Caco-2 (cell line): ENCODE results near the gene RNF214. TPM values are rescaled to one million over a fixed set of nuclear protein-coding genes. Genes with fewer than 3 reads are reported as not detected.

Source experiments
- BruUV-seq: library from RNA; stranded (reverse); fragments of 400-500 nt; replicated peaks from 2 replicates; lab custom pipeline; 2021; lab: Mats Ljungman, UMichigan
- CTCF ChIA-PET: fragments of 300-600 bp; sonication (Branson Sonifier 250); formaldehyde crosslinking; loops from one replicate; lab custom pipeline; 2022; ENCODE audit warnings: antibody characterized with exemption; lab: Charles Lee
- POLR2A ChIA-PET: fragments of 300-600 bp; sonication (Branson Sonifier 250); formaldehyde crosslinking; loops from one replicate; lab custom pipeline; 2022; ENCODE audit warnings: antibody characterized with exemption; lab: Charles Lee
- DNase-seq, 2 experiments: peaks; one replicate each; pipeline versions ENCODE4 v3.0.0 to v3.0.0-alpha.2; 2020 to 2022
- H3K27me3 ChIP-seq: replicated peaks from 2 replicates; pipeline ENCODE4 v1.6.0; 2011; ENCODE audit warnings: low read length; ENCODE audit not compliant: control insufficient read depth, insufficient read depth
- H3K36me3 ChIP-seq: 2 replicates; pipeline ENCODE4 v1.5.1; 2011; ENCODE audit warnings: low read length; ENCODE audit not compliant: control insufficient read depth, insufficient read depth
- H3K4me1 ChIP-seq: fragments of 250-450 bp; sonication (Bioruptor Pico); 2 replicates; pipeline ENCODE4 v1.5.1; 2020; ENCODE audit warnings: mild to moderate bottlenecking
- H3K4me3 ChIP-seq: 2 replicates; pipeline ENCODE4 v1.5.1; 2011; ENCODE audit warnings: low read depth, mild to moderate bottlenecking, control low read depth, low read length
- H3K9me3 ChIP-seq: fragments of 250-450 bp; sonication (Bioruptor Pico); 2 replicates; pipeline ENCODE4 v1.5.1; 2020; ENCODE audit warnings: mild to moderate bottlenecking, moderate library complexity
- H3K27ac Mint-ChIP-seq: one replicate; pipeline ENCODE4 v1.8.0; 2022; ENCODE audit warnings: mixed read lengths; ENCODE audit not compliant: unreplicated experiment
- H3K27me3 Mint-ChIP-seq: one replicate; pipeline ENCODE4 v1.8.0; 2022; ENCODE audit warnings: mixed read lengths; ENCODE audit not compliant: insufficient read depth, unreplicated experiment
- H3K36me3 Mint-ChIP-seq: one replicate; pipeline ENCODE4 v1.8.0; 2022; ENCODE audit warnings: mild to moderate bottlenecking, mixed read lengths; ENCODE audit not compliant: insufficient read depth, unreplicated experiment
- H3K4me1 Mint-ChIP-seq: one replicate; pipeline ENCODE4 v1.8.0; 2022; ENCODE audit warnings: low read depth, mixed read lengths; ENCODE audit not compliant: unreplicated experiment
- H3K4me3 Mint-ChIP-seq: one replicate; pipeline ENCODE4 v1.8.0; 2022; ENCODE audit warnings: mild to moderate bottlenecking, moderate library complexity, mixed read lengths; ENCODE audit not compliant: unreplicated experiment
- H3K9me3 Mint-ChIP-seq: one replicate; pipeline ENCODE4 v1.8.0; 2022; ENCODE audit warnings: mixed read lengths; ENCODE audit not compliant: unreplicated experiment
- intact Hi-C: fragments of 100-400 bp; cut with micrococcal nuclease; formaldehyde crosslinking; loops from one replicate; pipeline ENCODE4 v1.10.0; 2022; ENCODE audit not compliant: unreplicated experiment
- total RNA-seq: library from RNA; stranded (reverse); gene quantifications from 2 replicates; pipeline ENCODE4 v1.2.3, GENCODE V29; 2022
- TF ChIP-seq, protein P1 (sequence below), 2 experiments: fragments of 200-600 bp in 1 of 2; IDR thresholded peaks; 1 replicate in 1 of 2; 2 replicates in 1 of 2; pipeline versions ENCODE4 v1.5.1 to v1.8.0; 2011 to 2022; ENCODE audit warnings: antibody characterized with exemption in 1 of 2, control low read depth in 1 of 2, inconsistent platforms in 1 of 2, low read depth in 1 of 2, low read length in 1 of 2, mild to moderate bottlenecking in 1 of 2, moderate library complexity in 1 of 2; ENCODE audit not compliant: insufficient read depth in 1 of 2, severe bottlenecking in 1 of 2, unreplicated experiment in 1 of 2

The RNF214 gene
- total RNA-seq, 1 experiment from 2014 or later = 55.8 TPM

DNA sequence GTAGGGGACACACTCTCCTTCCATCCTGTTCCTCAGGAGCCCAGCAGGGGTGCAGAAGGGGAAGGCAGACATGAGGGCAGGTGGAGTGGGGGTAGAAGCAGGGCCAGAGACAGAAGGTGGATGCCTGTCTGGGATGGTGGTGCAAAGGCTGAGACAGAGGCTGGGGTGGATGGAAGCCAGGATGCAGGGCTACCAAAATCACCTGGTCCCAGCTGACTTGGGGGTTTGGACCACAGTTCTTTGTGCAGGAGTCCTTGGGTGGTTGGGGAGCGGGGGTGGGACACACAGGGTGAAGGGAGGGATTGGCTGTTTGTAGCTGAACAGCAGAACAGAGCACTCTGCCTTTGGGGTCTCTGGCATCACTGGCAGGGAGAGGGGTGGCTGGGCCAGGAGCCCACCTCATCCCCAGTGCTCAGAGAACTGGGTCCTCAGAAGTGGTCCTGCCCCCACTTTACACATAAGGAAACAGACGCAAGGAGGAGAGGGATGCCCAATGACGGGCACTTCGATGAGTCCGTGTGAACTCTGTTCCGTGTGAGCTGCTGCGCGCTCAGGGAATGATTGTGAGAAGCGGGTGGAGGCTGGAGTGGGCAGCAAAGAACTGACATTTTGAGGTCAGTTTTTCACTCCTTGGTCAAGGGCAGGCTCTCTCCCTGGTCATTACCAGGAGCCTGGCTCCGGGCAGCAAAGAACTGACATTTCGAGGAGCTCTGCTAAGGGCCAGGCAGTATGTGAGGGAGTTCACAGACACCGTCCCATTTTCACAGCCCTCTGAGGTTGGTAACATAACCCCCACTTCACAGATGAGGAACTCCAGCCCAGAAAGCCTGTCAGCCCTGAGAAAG, 31.4 kb upstream of the RNF214 start:
- Mint-ChIP-seq H3K36me3 (peaks cover 55% of the 10 kb centered on the region), H3K4me1 (peaks cover 34% of the 10 kb centered on the region), H3K9me3 (no peaks in the 10 kb centered on the region), H3K4me3 (peak overlapping the region; percentile 72), H3K27me3 (no peaks in the 10 kb centered on the region), H3K27ac (peak overlapping the region; percentile 86)
- Histone ChIP-seq H3K27me3 (no peaks in the 10 kb centered on the region), H3K4me3 (no peak overlapping the region), H3K9me3 (no peaks in the 10 kb centered on the region), H3K36me3 (no peaks in the 10 kb centered on the region), H3K4me1 (peaks cover 37% of the 10 kb centered on the region)
- TF ChIP-seq, protein P1, sequence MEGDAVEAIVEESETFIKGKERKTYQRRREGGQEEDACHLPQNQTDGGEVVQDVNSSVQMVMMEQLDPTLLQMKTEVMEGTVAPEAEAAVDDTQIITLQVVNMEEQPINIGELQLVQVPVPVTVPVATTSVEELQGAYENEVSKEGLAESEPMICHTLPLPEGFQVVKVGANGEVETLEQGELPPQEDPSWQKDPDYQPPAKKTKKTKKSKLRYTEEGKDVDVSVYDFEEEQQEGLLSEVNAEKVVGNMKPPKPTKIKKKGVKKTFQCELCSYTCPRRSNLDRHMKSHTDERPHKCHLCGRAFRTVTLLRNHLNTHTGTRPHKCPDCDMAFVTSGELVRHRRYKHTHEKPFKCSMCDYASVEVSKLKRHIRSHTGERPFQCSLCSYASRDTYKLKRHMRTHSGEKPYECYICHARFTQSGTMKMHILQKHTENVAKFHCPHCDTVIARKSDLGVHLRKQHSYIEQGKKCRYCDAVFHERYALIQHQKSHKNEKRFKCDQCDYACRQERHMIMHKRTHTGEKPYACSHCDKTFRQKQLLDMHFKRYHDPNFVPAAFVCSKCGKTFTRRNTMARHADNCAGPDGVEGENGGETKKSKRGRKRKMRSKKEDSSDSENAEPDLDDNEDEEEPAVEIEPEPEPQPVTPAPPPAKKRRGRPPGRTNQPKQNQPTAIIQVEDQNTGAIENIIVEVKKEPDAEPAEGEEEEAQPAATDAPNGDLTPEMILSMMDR (IDR thresholded peaks at IDR 0.05; ENCODE audit: insufficient read depth in 1 of 2, low read depth in 1 of 2, low read length in 1 of 2, severe bottlenecking in 1 of 2, unreplicated experiment in 1 of 2) = no peak
- no TSS peak for BruUV-seq
- CTCF ChIA-PET = interaction anchor here (0.5 kb wide), 1 partner anchor 15 kb away, joined by 3 read pairs; no protein-coding TSS in a partner anchor
- intact Hi-C loops = no loop called here
- POLR2A ChIA-PET = no interaction called here
- DNase-seq = no peak

DNA sequence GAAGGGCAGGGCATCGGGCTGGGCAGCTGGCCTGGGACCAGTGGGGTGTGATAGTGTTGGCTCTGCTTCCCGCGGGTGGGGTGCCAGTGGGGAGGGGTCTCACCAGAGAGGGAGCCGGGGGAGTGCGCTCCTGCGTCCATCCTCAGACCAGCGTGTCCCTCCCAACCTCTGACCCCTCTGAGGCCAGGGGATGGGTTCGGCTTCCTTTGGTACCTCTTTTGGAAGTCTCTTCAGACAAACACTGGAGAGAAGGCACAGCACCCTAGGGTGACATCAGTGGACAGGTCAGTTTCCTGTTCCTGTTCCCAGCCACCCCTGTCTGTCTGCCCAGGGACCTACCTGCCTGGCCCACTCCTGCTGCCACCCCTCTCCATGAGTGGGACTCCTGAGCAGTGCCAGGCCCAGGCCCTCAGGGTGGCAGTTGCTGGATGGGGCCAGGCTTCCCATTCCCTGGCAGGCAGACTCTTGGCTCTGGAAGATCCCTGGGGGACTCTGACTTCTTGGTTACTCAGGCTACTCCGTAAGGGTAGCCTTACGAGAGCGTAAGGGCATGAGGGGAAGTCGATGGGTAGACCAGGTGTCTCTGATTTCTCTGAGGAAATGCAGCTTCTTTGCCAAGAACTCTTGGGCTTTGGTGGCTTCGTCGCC, 30.7 kb upstream of the RNF214 start:
- H3K4me1 ChIP-seq = peaks cover 37% of the 10 kb centered on the region
- no TSS peak for BruUV-seq
- CTCF ChIA-PET = no interaction called here
- intact Hi-C loops = no loop called here
- H3K4me3 Mint-ChIP-seq = no peak overlapping the region
- POLR2A ChIA-PET = no interaction called here
- H3K27me3 Mint-ChIP-seq = no peaks in the 10 kb centered on the region
- H3K27me3 ChIP-seq = no peaks in the 10 kb centered on the region
- H3K4me1 Mint-ChIP-seq = peaks cover 34% of the 10 kb centered on the region
- H3K4me3 ChIP-seq = no peak overlapping the region
- H3K9me3 ChIP-seq = no peaks in the 10 kb centered on the region
- H3K36me3 ChIP-seq = no peaks in the 10 kb centered on the region
- peaks cover 59% of the 10 kb centered on the region for H3K36me3 Mint-ChIP-seq
- no peaks in the 10 kb centered on the region for H3K9me3 Mint-ChIP-seq
- TF ChIP-seq, protein P1 (IDR thresholded peaks at IDR 0.05; ENCODE audit: insufficient read depth in 1 of 2, low read depth in 1 of 2, low read length in 1 of 2, severe bottlenecking in 1 of 2, unreplicated experiment in 1 of 2) = no peak
- DNase-seq = no peak
- H3K27ac Mint-ChIP-seq = peak overlapping the region; percentile 86

DNA sequence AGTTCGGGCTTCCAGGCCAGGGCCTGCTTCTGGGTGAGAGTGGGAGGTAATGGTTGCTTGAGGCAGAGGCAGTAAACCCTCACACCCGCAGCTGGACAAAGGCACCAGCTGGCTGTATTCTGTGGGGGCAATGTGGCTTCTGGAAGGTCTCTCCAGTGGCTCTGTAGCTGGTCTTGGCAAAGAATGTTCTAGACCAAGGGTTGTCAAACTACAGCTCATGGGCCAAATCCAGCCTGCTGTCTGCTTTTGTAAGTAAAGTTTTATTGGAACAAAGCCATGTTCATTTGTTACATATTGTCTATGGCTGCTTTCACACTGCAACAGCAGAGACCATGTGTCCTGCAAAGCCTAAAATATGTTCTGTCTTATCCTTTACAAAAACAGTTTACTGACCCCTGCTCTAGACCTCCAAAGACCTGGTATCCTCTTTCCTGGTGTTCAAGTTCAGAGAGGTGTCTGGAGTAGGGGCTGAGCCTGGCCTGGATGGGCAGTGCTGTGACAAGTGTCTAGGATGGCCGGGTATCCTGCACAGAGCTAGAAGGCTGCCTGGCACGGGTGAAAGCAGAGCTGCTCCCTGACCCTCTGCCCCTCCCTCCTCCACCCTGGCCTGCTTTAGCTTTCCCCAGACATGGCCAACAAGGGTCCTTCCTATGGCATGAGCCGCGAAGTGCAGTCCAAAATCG, 29.9 kb upstream of the RNF214 start:
- TF ChIP-seq, protein P1 (IDR thresholded peaks at IDR 0.05; ENCODE audit: insufficient read depth in 1 of 2, low read depth in 1 of 2, low read length in 1 of 2, severe bottlenecking in 1 of 2, unreplicated experiment in 1 of 2) = no peak
- ChIA-PET POLR2A (interaction anchor here (1.3 to 1.4 kb wide), 2 partner anchors 10 to 24 kb away, joined by 3 to 6 read pairs; partner anchors contain the start of gene SIDT2), CTCF (no interaction called here)
- Histone ChIP-seq H3K36me3 (no peaks in the 10 kb centered on the region), H3K9me3 (no peaks in the 10 kb centered on the region), H3K4me1 (peaks cover 30% of the 10 kb centered on the region), H3K27me3 (no peaks in the 10 kb centered on the region), H3K4me3 (no peak overlapping the region)
- no peaks in the 10 kb centered on the region for H3K9me3 Mint-ChIP-seq
- H3K4me3 Mint-ChIP-seq = no peak overlapping the region
- intact Hi-C loops = no loop called here
- H3K4me1 Mint-ChIP-seq = peaks cover 31% of the 10 kb centered on the region
- no TSS peak for BruUV-seq
- no peaks in the 10 kb centered on the region for H3K27me3 Mint-ChIP-seq
- DNase-seq = no peak
- peaks cover 55% of the 10 kb centered on the region for H3K36me3 Mint-ChIP-seq
- H3K27ac Mint-ChIP-seq = peak overlapping the region; percentile 54
